Measurements from ENCODE around the gene LARGE1. TPM values are rescaled to one million over a fixed set of nuclear protein-coding genes. Genes with fewer than 3 reads are reported as not detected.

LARGE1 gene
- total RNA-seq, 1 experiment from 2014 or later: 1.5 TPM

- CTCF ChIA-PET: no interaction called here
- Histone ChIP-seq H3K79me2 (ENCODE audit: insufficient read depth, low read length) (no peaks in the 10 kb centered on the region), H3K4me3 (replicated peaks in 1 of 2; ENCODE audit: low read depth in 1 of 2, low read length in 2 of 2) (no peak overlapping the region), H2AFZ (ENCODE audit: low read depth, low read length, poor library complexity, severe bottlenecking) (no peak overlapping the region), H3K4me2 (ENCODE audit: low read length) (no peak overlapping the region), H3K9ac (ENCODE audit: low read length) (no peak overlapping the region), H3K4me1 (ENCODE audit: control insufficient read depth in 1 of 2, insufficient read depth in 2 of 2, low read length in 2 of 2) (no peaks in the 10 kb centered on the region), H3K27ac (ENCODE audit: low read depth, low read length) (no peak overlapping the region), H4K20me1 (ENCODE audit: insufficient read depth) (no peaks in the 10 kb centered on the region), H3K27me3 (ENCODE audit: insufficient read depth, low read length) (no peaks in the 10 kb centered on the region), H3K36me3 (ENCODE audit: control insufficient read depth in 1 of 2, insufficient read depth in 2 of 2, low read length in 2 of 2) (no peaks in the 10 kb centered on the region), H3K9me2 (ENCODE audit: insufficient read depth) (no peaks in the 10 kb centered on the region), H3K9me3 (ENCODE audit: control insufficient read depth in 1 of 2, insufficient read depth in 1 of 2, low read depth in 1 of 2, low read length in 2 of 2) (peaks cover 18 to 36% of the 10 kb centered on the region in 2 experiments; a peak in 2 of 4 replicates)
- no TSS peak for BruUV-seq (replicated peaks)
- intact Hi-C loops (cut with micrococcal nuclease): no loop called here
- POLR2A ChIA-PET: no interaction called here
- RAD21 ChIA-PET (ENCODE audit: low non-redundant PET in 1 of 2, low total read pairs in 2 of 2, uncharacterized antibody in 2 of 2, unreplicated experiment in 2 of 2): no interaction called here
- ATAC-seq: no peak
- TF ChIP-seq EGR1 (IDR thresholded peaks at IDR 0.05; ENCODE audit: low read depth) (no peak), FOSL1 (IDR thresholded peaks at IDR 0.05; ENCODE audit: low read depth) (no peak), ATF3 (IDR thresholded peaks at IDR 0.05) (no peak), MAX (IDR thresholded peaks at IDR 0.05) (no peak), CBX3 (IDR thresholded peaks at IDR 0.05; ENCODE audit: low read depth) (no peak), EZH2 (IDR thresholded peaks at IDR 0.05) (no peak), ELF1 (IDR thresholded peaks at IDR 0.05; ENCODE audit: borderline replicate concordance, low read depth) (no peak), JUND (IDR thresholded peaks at IDR 0.05) (no peak), SP1 (IDR thresholded peaks at IDR 0.05; ENCODE audit: low read depth) (no peak), POLR2AphosphoS5 (IDR thresholded peaks at IDR 0.05; ENCODE audit: low read depth, low read length) (no peak), YY1 (IDR thresholded peaks at IDR 0.05; ENCODE audit: extremely low read depth, insufficient replicate concordance, low read depth, low read length) (no peak), RAD21 (IDR thresholded peaks at IDR 0.05; ENCODE audit: low read depth) (no peak), SIN3A (IDR thresholded peaks at IDR 0.05; ENCODE audit: low read depth) (no peak), TCF7L2 (IDR thresholded peaks at IDR 0.05; ENCODE audit: borderline replicate concordance, extremely low read depth, insufficient read depth, insufficient read length) (no peak), CEBPB (IDR thresholded peaks at IDR 0.05; ENCODE audit: low read depth) (no peak), ZNF274 (IDR thresholded peaks at IDR 0.05; ENCODE audit: low read depth, low read length) (no peak), SRF (IDR thresholded peaks at IDR 0.05; ENCODE audit: low read depth) (no peak)
- TF ChIP-seq, protein P1, sequence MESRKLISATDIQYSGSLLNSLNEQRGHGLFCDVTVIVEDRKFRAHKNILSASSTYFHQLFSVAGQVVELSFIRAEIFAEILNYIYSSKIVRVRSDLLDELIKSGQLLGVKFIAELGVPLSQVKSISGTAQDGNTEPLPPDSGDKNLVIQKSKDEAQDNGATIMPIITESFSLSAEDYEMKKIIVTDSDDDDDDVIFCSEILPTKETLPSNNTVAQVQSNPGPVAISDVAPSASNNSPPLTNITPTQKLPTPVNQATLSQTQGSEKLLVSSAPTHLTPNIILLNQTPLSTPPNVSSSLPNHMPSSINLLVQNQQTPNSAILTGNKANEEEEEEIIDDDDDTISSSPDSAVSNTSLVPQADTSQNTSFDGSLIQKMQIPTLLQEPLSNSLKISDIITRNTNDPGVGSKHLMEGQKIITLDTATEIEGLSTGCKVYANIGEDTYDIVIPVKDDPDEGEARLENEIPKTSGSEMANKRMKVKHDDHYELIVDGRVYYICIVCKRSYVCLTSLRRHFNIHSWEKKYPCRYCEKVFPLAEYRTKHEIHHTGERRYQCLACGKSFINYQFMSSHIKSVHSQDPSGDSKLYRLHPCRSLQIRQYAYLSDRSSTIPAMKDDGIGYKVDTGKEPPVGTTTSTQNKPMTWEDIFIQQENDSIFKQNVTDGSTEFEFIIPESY (IDR thresholded peaks at IDR 0.05; ENCODE audit: extremely low read depth, insufficient replicate concordance, low read length): no peak
- no peak for DNase-seq (ENCODE audit: low read depth, low spot score)
These were observed 24.1 kb downstream of the LARGE1 start for GRCh38 chr22:33896154-33896553.
